Suprapubic skin (tissue), 3 donors: ENCODE measurements around the gene MYL4.
"Not testable (repeated sequence)": the region's sequence is repeated elsewhere in the genome, so short reads cannot be mapped to it uniquely, and the experiment has no call there.

ENCODE experiments used
- CTCF ChIP-seq, 2 donors: fragments of 200-600 bp in 1 of 2; fragments of 450-650 bp in 1 of 2; sonication (generic) in 1 of 2; IDR thresholded peaks; one replicate each; pipeline ENCODE4 v1.5.1; 2016 to 2019; ENCODE audit warnings: antibody characterized with exemption in 2 of 2, mild to moderate bottlenecking in 1 of 2, moderate library complexity in 1 of 2
- POLR2A ChIP-seq, 2 donors: fragments of 450-650 bp; IDR thresholded peaks; one replicate each; pipeline ENCODE4 v1.6.1; 2017; ENCODE audit warnings: antibody characterized with exemption in 2 of 2, mild to moderate bottlenecking in 2 of 2, moderate library complexity in 2 of 2

- not testable (repeated sequence) for TF ChIP-seq POLR2A, CTCF (IDR thresholded peaks at IDR 0.05)
Measured at GRCh38 chr17:47168896-47169295, 40.3 kb upstream of the MYL4 start.
